ENCODE data around the gene SPRN. TPM values are rescaled to one million over a fixed set of nuclear protein-coding genes. Genes with fewer than 3 reads are reported as not detected.

Gene SPRN
- total and polyA plus RNA-seq, 2 of the 4 experiments (the other 2 are of a cell fraction), result 0.36 to 2.3 TPM

- no peak overlapping the region for H3K4ac ChIP-seq (ENCODE audit: low read depth, low read length)
- H3K27me3 ChIP-seq (ENCODE audit: control insufficient read depth, insufficient read depth, low read length), result no peaks in the 10 kb centered on the region
- H2BK5ac ChIP-seq (ENCODE audit: low read depth, low read length, poor library complexity, severe bottlenecking), result no peak overlapping the region
- H2AFZ ChIP-seq (replicated peaks; ENCODE audit: low read length, poor library complexity), result no peak overlapping the region
- H4K20me1 ChIP-seq (ENCODE audit: insufficient read depth, low read length), result no peaks in the 10 kb centered on the region
- dilution Hi-C loops (cut with HindIII; ENCODE audit: low sequenced_read_pairs, unreplicated experiment) (no loop called here), intact Hi-C loops (cut with micrococcal nuclease) (loop anchor here (10.0 kb wide), 1 partner anchor 51 kb away; no protein-coding TSS in a partner anchor), in situ Hi-C loops (cut with MboI; ENCODE audit: low sequenced_read_pairs) (no loop called here)
- no peak overlapping the region for H3K23ac ChIP-seq (ENCODE audit: low read depth, low read length)
- no peak overlapping the region for H2BK120ac ChIP-seq (ENCODE audit: low read depth, low read length)
- peaks cover 10% of the 10 kb centered on the region for H3K4me1 ChIP-seq (ENCODE audit: control insufficient read depth, insufficient read depth, low read length)
- ChIA-PET POLR2A (ENCODE audit: unreplicated experiment) (no interaction called here), CTCF (no interaction called here)
- ATAC-seq (ENCODE audit: low read depth) (no peak), DNase-seq (no peak)
- no peak overlapping the region for H3K56ac ChIP-seq (ENCODE audit: extremely low read depth, insufficient read depth, low read length)
- no peak overlapping the region for H4K5ac ChIP-seq (ENCODE audit: low read depth, low read length)
- H2AK5ac ChIP-seq (ENCODE audit: low read depth, low read length), result no peak overlapping the region
- H2BK20ac ChIP-seq (ENCODE audit: low read depth, low read length), result no peak overlapping the region
- no TSS peak for BruUV-seq (replicated peaks)
- no peaks in the 10 kb centered on the region for H3K9me3 ChIP-seq (ENCODE audit: control insufficient read depth, insufficient read depth, low read length)
- H2BK15ac ChIP-seq (ENCODE audit: low read depth, low read length), result no peak overlapping the region
- H2AK9ac ChIP-seq (replicated peaks; ENCODE audit: low read depth, low read length, poor library complexity), result no peak overlapping the region
- H3K18ac ChIP-seq (ENCODE audit: low read depth, low read length), result no peak overlapping the region
- H4K91ac ChIP-seq (ENCODE audit: insufficient read depth, low read depth, low read length), result no peak overlapping the region
- no peak overlapping the region for H4K8ac ChIP-seq (ENCODE audit: low read depth in 2 of 2, low read length in 2 of 2)
- H3K9ac ChIP-seq (ENCODE audit: low read depth, low read length), result no peak overlapping the region
- peaks cover 8% of the 10 kb centered on the region; the same call in 1 of the 2 replicates for H3K9me1 ChIP-seq (ENCODE audit: insufficient read depth, low read length)
- no peak overlapping the region for H3K4me3 ChIP-seq (ENCODE audit: insufficient read depth, low read depth, low read length)
- 90% methylated on average over 2 of the region's 12 CpGs; no CpG with 5 or more reads in 1 of the 2 experiments for WGBS, 2 experiments (ENCODE audit: extremely low coverage in 2 of 2, insufficient read length in 1 of 2)
- no peak overlapping the region for H3K27ac ChIP-seq (ENCODE audit: insufficient read depth, low read length)
- no peak overlapping the region for H3K14ac ChIP-seq (replicated peaks; ENCODE audit: low read depth, low read length)
- H3K36me3 ChIP-seq (ENCODE audit: control insufficient read depth, insufficient read depth, low read length), result peaks cover 3% of the 10 kb centered on the region; the same call in 1 of the 2 replicates
- peaks cover 6 to 22% of the 10 kb centered on the region in 2 experiments; a peak in 3 of 4 replicates for H3K79me1 ChIP-seq (ENCODE audit: low read depth in 1 of 2, low read length in 2 of 2)
- no peak overlapping the region for H3K4me2 ChIP-seq (ENCODE audit: low read depth, low read length)
- TF ChIP-seq SMC3 (IDR thresholded peaks at IDR 0.05; ENCODE audit: low read depth, low read length) (no peak), ELK1 (IDR thresholded peaks at IDR 0.05; ENCODE audit: borderline replicate concordance, low read depth, low read length) (no peak), RAD21 (IDR thresholded peaks at IDR 0.05; ENCODE audit: low read length) (no peak), POLR2A (IDR thresholded peaks at IDR 0.05; ENCODE audit: low read depth, low read length) (no peak), CHD1 (IDR thresholded peaks at IDR 0.05; ENCODE audit: low read depth, low read length) (no peak), USF2 (IDR thresholded peaks at IDR 0.05; ENCODE audit: low read depth, low read length) (no peak), RCOR1 (IDR thresholded peaks at IDR 0.05; ENCODE audit: insufficient replicate concordance, low read length) (no peak), CEBPB (IDR thresholded peaks at IDR 0.05; ENCODE audit: low read depth, low read length) (no peak), MXI1 (IDR thresholded peaks at IDR 0.05; ENCODE audit: borderline replicate concordance, low read depth, low read length) (no peak), FOS (IDR thresholded peaks at IDR 0.05; ENCODE audit: low read depth, low read length) (no peak), NFE2L2 (IDR thresholded peaks at IDR 0.05; ENCODE audit: low read depth, low read length) (no peak), RFX5 (IDR thresholded peaks at IDR 0.05; ENCODE audit: low read depth, low read length) (no peak), BHLHE40 (IDR thresholded peaks at IDR 0.05; ENCODE audit: low read depth, low read length) (no peak), MAFK (IDR thresholded peaks at IDR 0.05; ENCODE audit: low read depth, low read length) (no peak), MAZ (IDR thresholded peaks at IDR 0.05; ENCODE audit: borderline replicate concordance, low read depth, low read length) (no peak)
Observed at GRCh38 chr10:133375357-133376115, 48.9 kb downstream of the SPRN start.

Data from IMR-90 (cell line).